Measurements from ENCODE around the gene AOAH. TPM values are rescaled to one million over a fixed set of nuclear protein-coding genes. Genes with fewer than 3 reads are reported as not detected.
"Not testable (repeated sequence)": the region's sequence is repeated elsewhere in the genome, so short reads cannot be mapped to it uniquely, and the experiment has no call there.

AOAH gene
- total RNA-seq, 1 donor from 2014 or later, result not detected

DNA sequence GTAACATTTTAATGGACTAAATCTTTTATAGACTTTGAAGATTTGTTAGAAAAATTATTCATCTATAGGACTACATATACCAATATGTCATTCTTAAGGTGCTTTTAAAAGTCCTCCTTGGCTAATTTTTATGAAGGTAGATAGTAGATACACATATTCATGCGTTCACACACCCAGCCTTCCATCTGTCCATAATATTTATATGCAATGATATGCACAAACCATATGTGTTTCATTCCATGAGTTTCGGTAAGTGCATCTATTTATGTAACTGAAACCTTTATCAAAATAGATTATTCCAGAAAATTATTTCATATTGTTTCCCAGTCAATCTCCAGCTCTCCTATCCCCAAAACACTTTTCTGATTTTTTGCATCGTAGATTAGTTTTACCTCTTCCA is 233.0 kb downstream of the AOAH start:
- no peak overlapping the region for H3K27ac Mint-ChIP-seq (ENCODE audit: unreplicated experiment)
- no peak overlapping the region for H3K4me3 Mint-ChIP-seq
- no peak for DNase-seq (ENCODE audit: low read depth, low spot score)
- no peaks in the 10 kb centered on the region for H3K36me3 Mint-ChIP-seq (ENCODE audit: low read depth)
- TF ChIP-seq, protein P1, sequence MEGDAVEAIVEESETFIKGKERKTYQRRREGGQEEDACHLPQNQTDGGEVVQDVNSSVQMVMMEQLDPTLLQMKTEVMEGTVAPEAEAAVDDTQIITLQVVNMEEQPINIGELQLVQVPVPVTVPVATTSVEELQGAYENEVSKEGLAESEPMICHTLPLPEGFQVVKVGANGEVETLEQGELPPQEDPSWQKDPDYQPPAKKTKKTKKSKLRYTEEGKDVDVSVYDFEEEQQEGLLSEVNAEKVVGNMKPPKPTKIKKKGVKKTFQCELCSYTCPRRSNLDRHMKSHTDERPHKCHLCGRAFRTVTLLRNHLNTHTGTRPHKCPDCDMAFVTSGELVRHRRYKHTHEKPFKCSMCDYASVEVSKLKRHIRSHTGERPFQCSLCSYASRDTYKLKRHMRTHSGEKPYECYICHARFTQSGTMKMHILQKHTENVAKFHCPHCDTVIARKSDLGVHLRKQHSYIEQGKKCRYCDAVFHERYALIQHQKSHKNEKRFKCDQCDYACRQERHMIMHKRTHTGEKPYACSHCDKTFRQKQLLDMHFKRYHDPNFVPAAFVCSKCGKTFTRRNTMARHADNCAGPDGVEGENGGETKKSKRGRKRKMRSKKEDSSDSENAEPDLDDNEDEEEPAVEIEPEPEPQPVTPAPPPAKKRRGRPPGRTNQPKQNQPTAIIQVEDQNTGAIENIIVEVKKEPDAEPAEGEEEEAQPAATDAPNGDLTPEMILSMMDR (conservative IDR thresholded peaks at IDR 0.05), result no peak
- no peaks in the 10 kb centered on the region for H3K27me3 Mint-ChIP-seq (ENCODE audit: low read depth)
- H3K9me3 Mint-ChIP-seq, result no peaks in the 10 kb centered on the region
- H3K4me1 Mint-ChIP-seq, result no peaks in the 10 kb centered on the region

DNA sequence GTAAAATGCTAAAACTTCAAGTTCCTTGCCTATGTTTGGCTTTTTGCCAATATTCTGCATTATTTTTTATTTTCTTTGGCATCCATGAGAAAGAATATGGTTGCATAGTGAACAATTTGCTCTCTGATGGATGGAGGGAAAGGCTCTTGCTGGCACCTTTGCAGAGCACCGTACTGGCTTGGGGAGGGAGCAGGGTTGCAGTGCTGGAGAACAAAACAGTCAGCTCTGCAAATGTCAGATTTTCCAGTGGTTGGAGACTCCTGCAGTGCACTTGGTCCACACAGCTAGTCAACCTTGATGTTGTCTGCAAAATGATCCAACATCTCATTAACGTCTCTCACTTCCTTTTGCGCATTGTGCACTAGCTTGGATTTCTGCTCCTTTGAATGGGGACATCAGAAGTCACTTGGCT is 233.9 kb downstream of the AOAH start:
- H3K36me3 Mint-ChIP-seq (ENCODE audit: low read depth), result no peaks in the 10 kb centered on the region
- no peaks in the 10 kb centered on the region for H3K4me1 Mint-ChIP-seq
- TF ChIP-seq, protein P1 (conservative IDR thresholded peaks at IDR 0.05), result no peak
- H3K27ac Mint-ChIP-seq (ENCODE audit: unreplicated experiment), result no peak overlapping the region
- H3K27me3 Mint-ChIP-seq (ENCODE audit: low read depth), result no peaks in the 10 kb centered on the region
- H3K9me3 Mint-ChIP-seq, result no peaks in the 10 kb centered on the region
- no peak for DNase-seq (ENCODE audit: low read depth, low spot score)
- H3K4me3 Mint-ChIP-seq, result no peak overlapping the region

DNA sequence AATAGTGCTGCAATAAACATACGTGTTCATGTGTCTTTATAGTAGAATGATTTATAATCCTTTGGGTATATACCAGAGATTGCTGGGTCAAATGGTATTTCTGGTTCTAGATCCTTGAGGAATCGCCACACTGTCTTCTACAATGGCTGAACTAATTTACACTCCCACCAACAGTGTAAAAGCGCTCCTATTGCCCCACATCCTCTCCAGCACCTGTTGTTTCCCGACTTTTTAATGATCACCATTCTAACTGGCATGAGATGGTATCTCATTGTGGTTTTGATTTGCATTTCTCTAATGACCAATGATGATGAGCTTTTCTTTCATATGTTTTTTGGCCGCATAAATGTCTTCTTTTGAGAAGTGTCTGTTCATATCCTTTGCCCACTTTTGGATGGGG is 235.6 kb downstream of the AOAH start:
- not testable (repeated sequence) for H3K4me3 Mint-ChIP-seq; H3K9me3 Mint-ChIP-seq; DNase-seq (ENCODE audit: low read depth, low spot score); H3K27me3 Mint-ChIP-seq (ENCODE audit: low read depth); H3K27ac Mint-ChIP-seq (ENCODE audit: unreplicated experiment); H3K36me3 Mint-ChIP-seq (ENCODE audit: low read depth); H3K4me1 Mint-ChIP-seq

DNA sequence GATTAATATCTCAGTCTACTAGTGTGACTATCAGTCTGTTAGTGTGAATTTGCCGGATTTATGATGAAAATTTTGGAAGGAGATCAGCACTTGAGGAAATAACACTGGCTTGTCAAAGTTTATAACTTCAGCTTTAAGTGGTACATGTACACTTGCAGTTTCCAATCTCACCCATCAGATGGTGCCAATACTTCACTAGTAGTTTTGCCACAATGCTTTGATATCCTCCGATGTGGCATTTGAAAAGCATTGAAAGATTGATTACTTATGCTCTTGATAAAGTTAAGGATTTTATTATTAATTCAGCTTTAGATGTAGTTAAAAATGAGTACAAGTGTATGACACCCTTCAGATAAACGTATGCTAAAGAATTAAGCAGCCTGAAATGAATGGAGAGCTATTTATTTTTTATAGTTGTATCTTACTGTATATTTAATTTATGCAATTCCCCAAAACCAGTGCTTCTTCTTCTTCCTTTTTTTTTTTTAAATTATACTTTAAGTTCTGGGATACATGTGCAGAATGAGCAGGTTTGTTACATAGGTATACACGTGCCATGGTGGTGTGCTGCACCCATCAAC is 236.4 kb downstream of the AOAH start:
- no peak overlapping the region for H3K4me3 Mint-ChIP-seq
- TF ChIP-seq, protein P1 (conservative IDR thresholded peaks at IDR 0.05), result peak; percentile 91
- H3K4me1 Mint-ChIP-seq, result no peaks in the 10 kb centered on the region

DNA sequence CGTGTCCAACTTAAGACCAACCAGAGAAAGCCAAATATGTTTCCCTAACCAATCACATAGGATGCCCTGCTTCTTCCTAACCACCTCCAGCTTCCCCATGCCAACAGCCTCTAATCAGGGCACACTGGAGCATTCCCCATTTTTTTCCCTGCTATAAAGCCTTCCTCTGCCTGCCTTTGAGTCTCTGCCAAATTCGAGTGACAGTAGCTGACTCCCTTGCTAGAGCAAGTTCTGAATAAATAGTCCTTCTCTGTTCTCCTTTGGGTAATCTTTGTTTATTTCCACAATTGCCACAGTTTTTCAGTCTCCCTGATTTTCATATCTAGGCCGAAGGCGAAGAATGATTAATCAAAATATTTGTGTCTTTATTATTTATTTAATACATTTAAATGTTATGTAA is 238.0 kb downstream of the AOAH start:
- Mint-ChIP-seq H3K27me3 (ENCODE audit: low read depth) (no peaks in the 10 kb centered on the region), H3K36me3 (ENCODE audit: low read depth) (no peaks in the 10 kb centered on the region), H3K9me3 (no peaks in the 10 kb centered on the region), H3K4me1 (no peaks in the 10 kb centered on the region), H3K4me3 (no peak overlapping the region), H3K27ac (ENCODE audit: unreplicated experiment) (no peak overlapping the region)
- TF ChIP-seq, protein P1 (conservative IDR thresholded peaks at IDR 0.05), result no peak
- DNase-seq (ENCODE audit: low read depth, low spot score), result no peak

More for the DNA sequence above, 236.4 kb downstream of the AOAH start:
- H3K9me3 Mint-ChIP-seq, result no peaks in the 10 kb centered on the region
- H3K36me3 Mint-ChIP-seq (ENCODE audit: low read depth), result no peaks in the 10 kb centered on the region
- no peaks in the 10 kb centered on the region for H3K27me3 Mint-ChIP-seq (ENCODE audit: low read depth)
- DNase-seq (ENCODE audit: low read depth, low spot score), result no peak
- H3K27ac Mint-ChIP-seq (ENCODE audit: unreplicated experiment), result no peak overlapping the region

DNA sequence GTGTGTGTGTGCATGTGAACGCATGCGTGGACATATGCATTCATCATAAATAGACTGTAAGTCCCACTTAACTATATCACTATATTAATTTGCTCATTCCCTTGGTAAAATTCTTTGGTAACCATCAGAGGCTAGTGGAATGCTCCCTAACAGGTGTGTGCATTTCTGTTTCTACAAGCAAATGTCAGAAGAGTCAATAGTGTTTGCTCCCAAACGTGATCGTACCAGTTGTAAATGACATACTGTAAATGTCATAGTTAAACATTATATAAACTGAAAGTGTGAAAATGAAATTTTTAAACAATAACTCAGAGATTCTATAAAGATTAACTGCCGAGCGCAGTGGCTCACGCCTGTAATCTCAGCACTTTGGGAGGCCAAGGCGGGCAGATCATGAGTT is 240.0 kb downstream of the AOAH start:
- Mint-ChIP-seq H3K27ac (ENCODE audit: unreplicated experiment) (no peak overlapping the region), H3K9me3 (peaks cover 10% of the 10 kb centered on the region), H3K36me3 (ENCODE audit: low read depth) (no peaks in the 10 kb centered on the region), H3K4me1 (no peaks in the 10 kb centered on the region), H3K4me3 (no peak overlapping the region), H3K27me3 (ENCODE audit: low read depth) (no peaks in the 10 kb centered on the region)
- no peak for DNase-seq (ENCODE audit: low read depth, low spot score)
- TF ChIP-seq, protein P1 (conservative IDR thresholded peaks at IDR 0.05), result no peak

DNA sequence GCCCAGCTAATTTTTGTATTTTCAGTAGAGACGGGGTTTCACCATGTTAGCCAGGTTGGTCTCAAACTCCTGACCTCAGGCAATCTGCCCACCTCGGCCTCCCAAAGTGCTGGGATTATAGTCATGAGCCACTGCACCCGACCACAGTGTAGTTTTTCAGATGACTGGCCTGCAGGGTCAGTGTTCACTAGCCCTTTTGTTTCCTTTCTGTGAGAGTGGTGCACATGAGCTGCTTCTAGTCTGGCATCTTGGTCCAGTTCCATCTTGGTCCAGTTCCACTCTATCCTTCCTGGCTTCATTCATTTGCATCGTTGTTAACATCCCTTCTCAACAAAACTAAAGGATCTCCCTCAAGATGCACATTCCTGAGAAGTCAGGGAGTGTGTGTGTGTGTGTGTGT is 240.4 kb downstream of the AOAH start:
- peaks cover 15% of the 10 kb centered on the region for H3K9me3 Mint-ChIP-seq
- H3K27ac Mint-ChIP-seq (ENCODE audit: unreplicated experiment); H3K27me3 Mint-ChIP-seq (ENCODE audit: low read depth); H3K4me1 Mint-ChIP-seq; H3K4me3 Mint-ChIP-seq; DNase-seq (ENCODE audit: low read depth, low spot score); H3K36me3 Mint-ChIP-seq (ENCODE audit: low read depth): not testable (repeated sequence)
